ENCODE results near the gene RAB33A. TPM values are rescaled to one million over a fixed set of nuclear protein-coding genes. Genes with fewer than 3 reads are reported as not detected.

RAB33A gene
- polyA plus RNA-seq, 1 experiment, result 3.6 TPM

GRCh38 chrX:130170752-130171445 is 863 bp upstream of the RAB33A start:
- DNase-seq (ENCODE audit: low read depth, low spot score), result no peak
- ChIA-PET CTCF (interaction anchor here (0.6 to 1.4 kb wide), 3 partner anchors 110 to 666 kb away, joined by 3 to 5 read pairs (median 4); no protein-coding TSS in a partner anchor), POLR2A (interaction anchor here (1.1 kb wide), 1 partner anchor 52 kb away, joined by 3 read pairs; no protein-coding TSS in a partner anchor)
- H3K27ac ChIP-seq (ENCODE audit: low read depth, low read length), result no peak overlapping the region
- no peaks in the 10 kb centered on the region for H3K9me3 ChIP-seq (ENCODE audit: control insufficient read depth, insufficient read depth, low read length)
- no peaks in the 10 kb centered on the region for H3K27me3 ChIP-seq (ENCODE audit: control insufficient read depth, insufficient read depth, low read length)
- no peak for TF ChIP-seq CTCF (IDR thresholded peaks at IDR 0.05; ENCODE audit: low read depth, low read length)
- peak overlapping the region; percentile 56 for H3K4me3 ChIP-seq (ENCODE audit: low read depth, low read length)

DNA sequence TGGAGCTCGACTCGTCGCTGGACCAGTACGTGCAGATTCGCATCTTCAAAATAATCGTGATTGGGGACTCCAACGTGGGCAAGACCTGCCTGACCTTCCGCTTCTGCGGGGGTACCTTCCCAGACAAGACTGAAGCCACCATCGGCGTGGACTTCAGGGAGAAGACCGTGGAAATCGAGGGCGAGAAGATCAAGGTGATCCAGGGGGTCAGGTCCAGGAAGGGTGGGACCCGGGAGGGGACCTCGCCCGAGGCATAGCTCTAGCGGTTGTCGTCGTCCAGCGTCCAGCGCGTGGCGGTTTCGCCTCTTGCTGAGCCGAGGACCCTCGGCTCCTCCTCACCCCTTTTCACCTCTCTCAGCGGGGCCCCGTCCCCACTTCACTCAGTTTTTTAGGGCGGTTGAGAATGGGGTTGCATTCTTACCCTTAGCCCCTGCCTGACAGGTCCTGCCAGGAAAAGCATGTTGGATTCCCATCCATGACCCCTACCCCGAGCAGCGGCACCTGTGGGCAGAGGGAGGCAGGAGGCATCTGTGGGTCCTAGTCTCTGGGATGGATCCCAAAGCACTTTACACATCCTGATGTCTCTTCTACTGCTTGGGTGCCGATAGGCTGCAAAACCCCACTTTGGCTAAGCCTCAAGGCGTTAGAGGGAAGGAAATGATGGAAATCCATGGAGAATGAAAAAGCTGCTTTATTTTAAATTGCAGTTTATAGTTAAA is 524 bp downstream of the RAB33A start:
- peak overlapping the region; percentile 56 for H3K4me3 ChIP-seq (ENCODE audit: low read depth, low read length)
- H3K9me3 ChIP-seq (ENCODE audit: control insufficient read depth, insufficient read depth, low read length), result no peaks in the 10 kb centered on the region
- DNase-seq (ENCODE audit: low read depth, low spot score), result no peak
- no peaks in the 10 kb centered on the region for H3K27me3 ChIP-seq (ENCODE audit: control insufficient read depth, insufficient read depth, low read length)
- H3K27ac ChIP-seq (ENCODE audit: low read depth, low read length), result no peak overlapping the region
- CTCF ChIA-PET, result no interaction called here
- TF ChIP-seq CTCF (IDR thresholded peaks at IDR 0.05; ENCODE audit: low read depth, low read length), result no peak
- POLR2A ChIA-PET, result no interaction called here

- TF ChIP-seq CTCF (IDR thresholded peaks at IDR 0.05; ENCODE audit: low read depth, low read length), result no peak
- POLR2A ChIA-PET, result no interaction called here
- Histone ChIP-seq H3K27ac (ENCODE audit: low read depth, low read length) (peak overlapping the region; percentile 86), H3K9me3 (ENCODE audit: control insufficient read depth, insufficient read depth, low read length) (no peaks in the 10 kb centered on the region), H3K4me3 (ENCODE audit: low read depth, low read length) (no peak overlapping the region), H3K27me3 (ENCODE audit: control insufficient read depth, insufficient read depth, low read length) (no peaks in the 10 kb centered on the region)
- DNase-seq (ENCODE audit: low read depth, low spot score), result no peak
- CTCF ChIA-PET, result interaction anchor here (1.1 to 1.9 kb wide), 3 partner anchors 19 to 113 kb away, joined by 3 to 5 read pairs (median 4); no protein-coding TSS in a partner anchor
Measured at GRCh38 chrX:130173190-130173895, 1.6 kb downstream of the RAB33A start.

DNA sequence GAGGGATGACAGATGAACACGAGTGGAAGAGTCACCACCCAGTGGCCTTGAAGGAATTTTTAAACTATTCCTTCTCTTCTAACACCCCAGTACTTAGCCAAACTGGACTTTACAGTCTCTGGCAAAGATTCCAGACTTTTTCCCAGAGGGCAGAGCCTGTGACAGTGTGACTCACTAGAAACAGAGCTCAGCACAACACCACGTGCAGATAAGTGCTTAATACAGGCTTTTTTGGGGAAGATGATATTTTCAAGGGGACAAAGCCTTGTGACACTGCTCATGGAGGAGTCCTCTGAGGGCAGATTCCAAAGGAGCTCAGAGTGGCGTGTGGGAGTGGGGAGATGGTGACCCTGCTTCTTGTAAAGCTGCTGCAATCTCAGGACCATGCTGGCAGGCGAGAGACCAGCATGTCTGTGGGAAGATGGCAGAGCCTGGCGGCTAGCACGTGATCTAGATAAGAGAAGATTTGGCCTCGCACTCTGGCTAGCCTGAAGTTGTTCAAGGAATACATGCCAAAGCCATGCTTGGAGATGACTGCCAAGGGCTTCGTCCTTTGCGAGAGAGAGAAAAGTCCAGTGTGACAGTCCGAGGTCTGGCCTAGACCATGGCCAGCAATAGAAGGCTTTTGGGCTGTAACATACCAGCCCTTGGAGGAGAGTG is 2.4 kb downstream of the RAB33A start:
- POLR2A ChIA-PET, result no interaction called here
- no peak for DNase-seq (ENCODE audit: low read depth, low spot score)
- Histone ChIP-seq H3K9me3 (ENCODE audit: control insufficient read depth, insufficient read depth, low read length) (no peaks in the 10 kb centered on the region), H3K27me3 (ENCODE audit: control insufficient read depth, insufficient read depth, low read length) (no peaks in the 10 kb centered on the region), H3K4me3 (ENCODE audit: low read depth, low read length) (no peak overlapping the region), H3K27ac (ENCODE audit: low read depth, low read length) (peak overlapping the region; percentile 86)
- no peak for TF ChIP-seq CTCF (IDR thresholded peaks at IDR 0.05; ENCODE audit: low read depth, low read length)
- CTCF ChIA-PET, result interaction anchor here (1.1 to 1.9 kb wide), 3 partner anchors 18 to 114 kb away, joined by 3 to 5 read pairs (median 4); no protein-coding TSS in a partner anchor

Data from AG04450 (cell line).